ENCODE results near the gene ZFAND2A. TPM values are rescaled to one million over a fixed set of nuclear protein-coding genes. Genes with fewer than 3 reads are reported as not detected.

ZFAND2A gene
- total RNA-seq, 1 experiment from 2014 or later, result 13.7 TPM

DNA sequence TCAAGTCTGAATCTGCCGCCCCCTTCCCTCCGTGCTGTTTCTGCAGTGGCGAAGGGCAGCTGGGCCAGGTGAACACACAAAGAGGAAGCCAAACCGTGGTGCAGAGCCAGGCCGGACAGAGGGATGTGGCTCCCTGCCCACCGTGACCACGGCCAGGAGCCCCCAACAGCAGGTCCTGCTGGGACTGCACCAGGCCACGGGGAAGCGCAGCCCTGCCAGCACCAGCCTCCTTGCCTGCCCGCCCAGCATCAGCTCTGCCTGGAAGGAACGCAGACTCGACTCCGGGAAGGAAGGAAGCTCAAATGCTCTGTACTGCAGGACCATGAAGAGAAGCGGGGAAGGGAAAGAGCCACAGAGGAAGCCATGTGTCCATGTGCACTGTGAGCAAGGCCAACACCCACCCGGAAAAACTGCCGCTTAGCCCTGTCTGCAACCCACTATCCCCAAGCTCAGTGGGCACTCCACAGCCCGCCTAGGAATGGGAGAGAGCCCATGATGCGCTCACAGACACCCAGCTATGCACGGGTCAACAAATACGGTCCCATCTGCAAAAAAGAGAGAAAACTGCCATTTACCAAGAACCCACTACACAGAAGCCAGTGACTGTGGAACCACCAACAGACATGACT lies 53.1 kb downstream of the ZFAND2A start:
- H2AK5ac ChIP-seq (ENCODE audit: insufficient read length, low read length), result no peak overlapping the region
- H3K9me3 Mint-ChIP-seq, result no peaks in the 10 kb centered on the region
- H3K4me1 ChIP-seq (ENCODE audit: insufficient read depth, low read length), result no peaks in the 10 kb centered on the region
- no peak for DNase-seq
- H3K4me1 Mint-ChIP-seq, result no peaks in the 10 kb centered on the region
- H3K36me3 Mint-ChIP-seq (ENCODE audit: insufficient read depth in 1 of 3, low read depth in 3 of 3), result no peaks in the 10 kb centered on the region; a peak in 1 of 7 replicates
- no peak overlapping the region for H3K56ac ChIP-seq (ENCODE audit: insufficient read length, low read depth, low read length)
- no peak overlapping the region for H2BK5ac ChIP-seq (ENCODE audit: insufficient read length, low read length)
- no peak overlapping the region for H4K91ac ChIP-seq (ENCODE audit: insufficient read length, low read depth, low read length)
- H3K14ac ChIP-seq (ENCODE audit: insufficient read depth, low read length), result peak overlapping the region; percentile 21; the same call in 1 of the 2 replicates
- no peak overlapping the region for H3K18ac ChIP-seq (ENCODE audit: insufficient read length, low read depth, low read length)
- no peak overlapping the region for H3K4ac ChIP-seq (ENCODE audit: low read depth, low read length)
- no peaks in the 10 kb centered on the region for H3K27me3 ChIP-seq (ENCODE audit: insufficient read depth, low read length)
- no peaks in the 10 kb centered on the region for H3K27me3 Mint-ChIP-seq (ENCODE audit: low read depth)
- no peak overlapping the region for H3K4me3 Mint-ChIP-seq
- no peak overlapping the region for H4K5ac ChIP-seq (ENCODE audit: insufficient read length, low read depth, low read length)
- H4K8ac ChIP-seq (replicated peaks; ENCODE audit: insufficient read length, low read depth, low read length), result no peak overlapping the region
- H2AFZ ChIP-seq (ENCODE audit: low read length), result no peak overlapping the region
- H2BK15ac ChIP-seq (ENCODE audit: low read depth, low read length), result no peak overlapping the region
- peaks cover 1% of the 10 kb centered on the region; the same call in 1 of the 2 replicates for H3K79me2 ChIP-seq (ENCODE audit: insufficient read depth, low read length)
- no peaks in the 10 kb centered on the region for H3K9me3 ChIP-seq (ENCODE audit: control insufficient read depth, low read depth, low read length)
- peak overlapping the region in 2 of 3 experiments; percentile 63 to 79; a peak in 3 of 7 replicates for H3K27ac Mint-ChIP-seq
- no peak overlapping the region for H3K9ac ChIP-seq (ENCODE audit: extremely low read depth, insufficient read length, low read length)
- H2BK12ac ChIP-seq (ENCODE audit: insufficient read length, low read depth, low read length), result no peak overlapping the region
- no peaks in the 10 kb centered on the region for H4K20me1 ChIP-seq (ENCODE audit: control insufficient read depth, insufficient read depth, insufficient read length)
- WGBS (ENCODE audit: extremely low coverage, insufficient read length, low lambda C conversion rate), result no CpG with 5 or more reads among the region's 20 CpGs
- no peak overlapping the region for H3K4me2 ChIP-seq (ENCODE audit: insufficient read depth, insufficient read length, low read length)
- H3K23ac ChIP-seq (ENCODE audit: insufficient read length, low read depth, low read length), result no peak overlapping the region
- no peaks in the 10 kb centered on the region for H3K23me2 ChIP-seq (ENCODE audit: insufficient read length, low read depth, low read length, poor library complexity, severe bottlenecking)
- H3K27ac ChIP-seq (ENCODE audit: insufficient read length, low read depth, low read length), result no peak overlapping the region
- TF ChIP-seq, protein P1, sequence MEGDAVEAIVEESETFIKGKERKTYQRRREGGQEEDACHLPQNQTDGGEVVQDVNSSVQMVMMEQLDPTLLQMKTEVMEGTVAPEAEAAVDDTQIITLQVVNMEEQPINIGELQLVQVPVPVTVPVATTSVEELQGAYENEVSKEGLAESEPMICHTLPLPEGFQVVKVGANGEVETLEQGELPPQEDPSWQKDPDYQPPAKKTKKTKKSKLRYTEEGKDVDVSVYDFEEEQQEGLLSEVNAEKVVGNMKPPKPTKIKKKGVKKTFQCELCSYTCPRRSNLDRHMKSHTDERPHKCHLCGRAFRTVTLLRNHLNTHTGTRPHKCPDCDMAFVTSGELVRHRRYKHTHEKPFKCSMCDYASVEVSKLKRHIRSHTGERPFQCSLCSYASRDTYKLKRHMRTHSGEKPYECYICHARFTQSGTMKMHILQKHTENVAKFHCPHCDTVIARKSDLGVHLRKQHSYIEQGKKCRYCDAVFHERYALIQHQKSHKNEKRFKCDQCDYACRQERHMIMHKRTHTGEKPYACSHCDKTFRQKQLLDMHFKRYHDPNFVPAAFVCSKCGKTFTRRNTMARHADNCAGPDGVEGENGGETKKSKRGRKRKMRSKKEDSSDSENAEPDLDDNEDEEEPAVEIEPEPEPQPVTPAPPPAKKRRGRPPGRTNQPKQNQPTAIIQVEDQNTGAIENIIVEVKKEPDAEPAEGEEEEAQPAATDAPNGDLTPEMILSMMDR (conservative IDR thresholded peaks at IDR 0.05), result no peak
- no peak overlapping the region for H2BK20ac ChIP-seq (ENCODE audit: low read depth, low read length, poor library complexity, severe bottlenecking)
- H3K79me1 ChIP-seq (ENCODE audit: insufficient read depth, low read depth, low read length, poor library complexity, severe bottlenecking), result peaks cover 5% of the 10 kb centered on the region
- H3T11ph ChIP-seq (ENCODE audit: low read length), result no peak overlapping the region
- H2BK120ac ChIP-seq (ENCODE audit: low read depth, low read length, poor library complexity, severe bottlenecking), result no peak overlapping the region

All from H9 (cell line).